BLaER1 (cell line): Measurements from ENCODE around the gene PPP1R12A.
"Not testable (repeated sequence)": the region's sequence is repeated elsewhere in the genome, so short reads cannot be mapped to it uniquely, and the experiment has no call there.

Experiments used
- H3K27ac ChIP-seq: shearing (Covaris generic); formaldehyde crosslinking; 2 replicates; pipeline ENCODE4 v1.8.1; 2022
- H3K27me3 ChIP-seq: shearing (Covaris generic); formaldehyde crosslinking; 2 replicates; pipeline ENCODE4 v1.8.1; 2022
- H3K36me3 ChIP-seq: shearing (Covaris generic); formaldehyde crosslinking; 2 replicates; pipeline ENCODE4 v1.8.1; 2022
- H3K4me1 ChIP-seq: shearing (Covaris generic); formaldehyde crosslinking; 2 replicates; pipeline ENCODE4 v1.8.1; 2022
- H3K4me2 ChIP-seq: shearing (Covaris generic); formaldehyde crosslinking; 2 replicates; pipeline ENCODE4 v1.8.1; 2022
- H3K4me3 ChIP-seq: shearing (Covaris generic); formaldehyde crosslinking; 2 replicates; pipeline ENCODE4 v1.8.1; 2022
- H3K9ac ChIP-seq: shearing (Covaris generic); formaldehyde crosslinking; 2 replicates; pipeline ENCODE4 v1.8.1; 2022
- H3K9me3 ChIP-seq: shearing (Covaris generic); formaldehyde crosslinking; 2 replicates; pipeline ENCODE4 v1.8.1; 2022
- H4K20me1 ChIP-seq: shearing (Covaris generic); formaldehyde crosslinking; 2 replicates; pipeline ENCODE4 v1.8.1; 2022
- Cebpa-rat ChIP-seq: shearing (Covaris generic); IDR thresholded peaks from 2 replicates; pipeline ENCODE4 v1.8.1; 2022

Gene PPP1R12A

DNA sequence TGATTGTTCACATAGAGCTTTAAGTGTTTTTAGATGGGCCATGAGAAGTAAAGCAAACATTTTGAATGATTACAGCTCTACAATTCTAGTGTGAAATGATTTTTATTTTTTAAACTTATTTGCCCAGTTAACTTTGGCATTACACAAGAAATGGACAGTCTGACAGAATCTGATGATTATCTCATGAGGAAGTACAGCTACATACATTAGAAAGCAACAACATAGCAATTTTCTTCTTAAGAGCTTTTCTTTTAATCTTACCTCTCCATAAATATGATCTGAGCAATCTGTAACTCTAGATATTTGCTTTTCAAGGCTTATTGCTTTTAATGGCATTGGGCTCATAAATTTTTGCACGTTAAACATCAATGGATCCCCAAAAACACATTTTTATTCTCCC is 26.5 kb upstream of the PPP1R12A start:
- H3K27me3 ChIP-seq: no peaks in the 10 kb centered on the region
- peak overlapping the region; percentile 91 for H3K27ac ChIP-seq
- peak overlapping the region; percentile 36; the same call in 1 of the 2 replicates for H3K4me2 ChIP-seq
- no peaks in the 10 kb centered on the region for H3K36me3 ChIP-seq
- no peak for TF ChIP-seq Cebpa-rat
- H3K4me1 ChIP-seq: peaks cover 49% of the 10 kb centered on the region
- H4K20me1 ChIP-seq: no peaks in the 10 kb centered on the region
- H3K9ac ChIP-seq: no peak overlapping the region
- H3K4me3 ChIP-seq: no peak overlapping the region
- peaks cover 23% of the 10 kb centered on the region for H3K9me3 ChIP-seq

DNA sequence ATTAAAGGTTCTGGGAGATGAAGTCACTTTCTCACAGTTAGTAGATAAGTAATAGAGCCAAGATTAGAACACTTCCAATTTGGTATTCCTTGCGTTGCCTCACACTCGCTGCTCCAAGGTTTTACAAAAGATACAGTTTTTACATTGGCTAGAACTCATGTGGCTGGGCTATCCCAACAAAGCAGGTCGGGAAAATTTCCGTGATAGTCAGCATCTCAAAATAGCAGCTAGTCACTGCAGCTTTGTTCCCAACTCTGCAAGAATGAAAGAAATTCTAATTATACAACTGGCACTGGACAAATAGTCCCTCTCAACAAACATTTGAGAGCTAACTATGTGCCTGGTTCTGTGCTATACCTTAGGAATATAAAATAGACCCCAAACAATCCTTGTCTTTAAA is 24.6 kb upstream of the PPP1R12A start:
- Histone ChIP-seq H3K4me1 (peaks cover 40% of the 10 kb centered on the region), H3K27ac (peak overlapping the region; percentile 91), H3K36me3 (peaks cover 7% of the 10 kb centered on the region; the same call in 1 of the 2 replicates), H3K9me3 (peaks cover 40% of the 10 kb centered on the region), H3K4me3 (no peak overlapping the region), H4K20me1 (no peaks in the 10 kb centered on the region), H3K9ac (no peak overlapping the region), H3K4me2 (peak overlapping the region; percentile 87), H3K27me3 (no peaks in the 10 kb centered on the region)
- no peak for TF ChIP-seq Cebpa-rat

DNA sequence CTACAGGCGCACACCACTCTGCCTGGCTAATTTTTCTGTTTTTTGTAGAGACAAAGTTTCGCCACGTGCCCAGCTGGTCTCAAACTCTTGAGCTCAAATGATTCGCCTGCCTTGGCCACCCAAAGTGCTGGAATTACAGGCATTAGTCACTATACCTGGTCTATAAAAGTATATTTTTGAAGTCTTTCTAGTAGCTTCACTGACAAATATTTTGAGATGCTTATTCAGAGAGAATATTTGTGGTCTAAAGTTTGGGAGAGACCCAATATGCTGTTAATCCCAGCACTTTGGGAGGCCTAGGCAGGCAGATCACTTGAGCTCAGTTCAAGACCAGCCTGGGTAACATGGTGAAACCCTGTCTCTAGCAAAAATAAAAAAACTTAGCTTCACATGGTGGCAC is 22.0 kb upstream of the PPP1R12A start:
- H3K27ac ChIP-seq: no peak overlapping the region
- no peaks in the 10 kb centered on the region for H4K20me1 ChIP-seq
- peaks cover 7% of the 10 kb centered on the region; the same call in 1 of the 2 replicates for H3K36me3 ChIP-seq
- no peak overlapping the region for H3K9ac ChIP-seq
- H3K4me2 ChIP-seq: no peak overlapping the region
- H3K4me3 ChIP-seq: no peak overlapping the region
- no peak for TF ChIP-seq Cebpa-rat
- H3K9me3 ChIP-seq: peaks cover 47% of the 10 kb centered on the region
- peaks cover 37% of the 10 kb centered on the region for H3K4me1 ChIP-seq
- H3K27me3 ChIP-seq: no peaks in the 10 kb centered on the region

DNA sequence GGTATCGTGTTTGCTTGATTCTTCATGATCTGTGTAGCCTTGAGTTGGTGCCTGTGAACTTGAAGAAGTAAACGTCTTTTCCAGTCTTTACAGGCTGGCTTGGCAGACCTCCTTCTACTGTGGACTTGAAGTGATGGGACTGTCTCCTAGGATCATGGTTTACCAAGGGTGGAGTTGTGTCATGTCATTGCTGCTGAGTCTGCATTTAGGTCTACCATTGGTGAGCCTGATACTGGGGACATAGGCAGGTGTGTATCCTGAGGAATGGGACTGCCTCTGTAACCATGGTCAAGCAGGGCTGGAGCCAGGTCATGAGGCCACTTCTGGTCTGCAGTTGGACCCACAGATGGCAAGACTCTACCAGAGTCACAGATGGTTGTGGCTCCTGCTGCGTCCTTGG is 20.7 kb upstream of the PPP1R12A start:
- Histone ChIP-seq H3K27me3 (no peaks in the 10 kb centered on the region), H3K36me3 (peaks cover 7% of the 10 kb centered on the region; the same call in 1 of the 2 replicates), H3K9ac (no peak overlapping the region), H3K4me2 (no peak overlapping the region), H3K27ac (no peak overlapping the region), H3K4me1 (peaks cover 24% of the 10 kb centered on the region), H3K9me3 (peaks cover 42% of the 10 kb centered on the region), H3K4me3 (no peak overlapping the region), H4K20me1 (no peaks in the 10 kb centered on the region)
- TF ChIP-seq Cebpa-rat: no peak

DNA sequence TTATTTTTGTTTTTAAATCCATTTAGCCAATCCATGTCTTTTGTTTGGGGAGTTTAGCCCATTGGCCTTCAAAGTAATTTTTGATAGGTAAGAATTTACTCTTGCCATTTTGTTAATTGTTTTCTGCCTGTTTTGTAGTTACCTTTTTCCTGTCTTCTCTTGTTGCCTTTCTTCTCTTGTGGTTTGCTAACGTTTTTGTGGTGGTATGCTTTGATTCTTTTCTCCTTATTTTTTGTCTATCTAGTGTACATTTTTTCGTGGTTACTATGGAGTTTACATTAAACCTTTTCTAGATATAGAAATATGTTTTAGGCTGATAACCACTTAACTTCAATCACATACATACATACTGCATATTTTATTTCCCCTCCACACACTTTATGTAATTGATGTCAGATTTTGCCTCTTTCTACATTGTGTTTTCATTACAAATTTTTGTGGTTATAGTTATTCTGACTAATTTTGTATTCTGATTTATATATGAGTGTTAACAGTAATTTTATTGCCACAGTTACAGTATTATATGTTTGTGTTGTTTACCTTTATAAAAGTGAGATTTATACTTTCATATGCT is 19.2 kb upstream of the PPP1R12A start:
- Histone ChIP-seq H4K20me1 (no peaks in the 10 kb centered on the region), H3K4me3 (no peak overlapping the region), H3K4me2 (no peak overlapping the region), H3K27ac (no peak overlapping the region), H3K9me3 (peaks cover 41% of the 10 kb centered on the region), H3K4me1 (peaks cover 9% of the 10 kb centered on the region), H3K9ac (no peak overlapping the region), H3K27me3 (no peaks in the 10 kb centered on the region), H3K36me3 (peaks cover 7% of the 10 kb centered on the region; the same call in 1 of the 2 replicates)
- no peak for TF ChIP-seq Cebpa-rat

DNA sequence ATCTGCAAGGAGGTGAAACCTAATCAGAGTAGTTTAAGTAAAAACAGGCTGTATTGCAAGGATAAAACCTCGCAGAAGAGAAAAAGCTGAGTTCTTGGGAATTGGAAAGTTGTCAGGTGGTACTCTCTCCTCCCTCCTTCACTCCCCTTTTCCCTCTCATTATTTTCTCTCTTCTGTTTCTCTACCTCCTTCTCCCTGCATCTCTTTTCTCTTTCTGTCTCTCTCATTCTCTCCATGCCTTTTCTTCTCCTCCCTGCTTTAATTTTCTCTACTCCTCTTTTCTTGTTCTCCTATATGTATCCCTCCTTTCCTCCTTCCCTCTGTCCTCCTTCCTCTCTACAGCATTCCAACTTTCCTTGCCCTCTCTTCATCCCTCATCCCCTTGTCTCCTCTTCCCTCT is 14.2 kb upstream of the PPP1R12A start:
- TF ChIP-seq Cebpa-rat: no peak
- no peaks in the 10 kb centered on the region for H3K27me3 ChIP-seq
- H3K27ac ChIP-seq: no peak overlapping the region
- no peak overlapping the region for H3K4me2 ChIP-seq
- no peak overlapping the region for H3K9ac ChIP-seq
- peaks cover 6% of the 10 kb centered on the region; the same call in 1 of the 2 replicates for H3K4me1 ChIP-seq
- H4K20me1 ChIP-seq: no peaks in the 10 kb centered on the region
- no peaks in the 10 kb centered on the region for H3K36me3 ChIP-seq
- H3K9me3 ChIP-seq: peaks cover 6% of the 10 kb centered on the region; the same call in 1 of the 2 replicates
- no peak overlapping the region for H3K4me3 ChIP-seq

DNA sequence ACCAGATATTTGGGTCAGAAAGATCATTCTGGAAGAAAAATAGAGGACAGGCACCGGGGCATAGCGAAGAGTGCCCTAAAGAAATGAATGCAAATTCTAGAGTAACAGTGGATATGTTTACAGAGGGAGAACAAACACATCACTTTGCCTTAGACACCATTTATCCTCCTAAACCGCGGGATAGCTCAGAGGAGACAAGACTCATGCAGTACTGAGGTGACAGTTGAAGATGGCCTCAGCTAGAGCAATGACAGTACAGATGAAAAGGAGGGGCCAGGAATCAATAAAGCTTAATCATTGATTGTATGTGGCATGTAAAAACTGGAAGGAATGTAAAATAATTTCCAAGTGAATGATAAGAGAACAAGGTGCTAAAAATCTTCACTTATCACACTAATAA is 10.5 kb upstream of the PPP1R12A start:
- no peak for TF ChIP-seq Cebpa-rat

DNA sequence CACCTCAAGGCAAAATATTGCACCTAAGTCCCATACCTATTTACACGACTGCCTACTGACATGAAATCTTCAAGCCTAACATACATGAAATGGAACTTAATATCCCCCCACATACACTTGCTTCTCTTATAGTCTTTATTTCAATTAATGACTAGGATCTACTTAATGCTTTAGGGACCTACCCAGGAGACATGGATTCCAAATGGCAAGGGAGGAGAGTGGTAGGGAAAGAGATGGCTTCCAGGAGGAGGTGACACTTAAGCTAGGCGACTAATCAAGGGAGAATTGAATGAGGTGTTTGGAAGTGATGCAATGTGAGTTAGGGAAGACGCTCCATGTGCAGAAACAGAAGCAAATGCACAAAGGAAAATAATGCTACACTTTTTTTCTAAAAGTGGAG is 9.7 kb upstream of the PPP1R12A start:
- Histone ChIP-seq H3K9me3 (no peaks in the 10 kb centered on the region), H3K36me3 (no peaks in the 10 kb centered on the region), H3K27me3 (no peaks in the 10 kb centered on the region), H3K27ac (no peak overlapping the region), H4K20me1 (no peaks in the 10 kb centered on the region), H3K9ac (no peak overlapping the region), H3K4me1 (no peaks in the 10 kb centered on the region), H3K4me2 (no peak overlapping the region), H3K4me3 (no peak overlapping the region)
- no peak for TF ChIP-seq Cebpa-rat

More for the DNA sequence above, 10.5 kb upstream of the PPP1R12A start:
- Histone ChIP-seq H3K4me1 (no peaks in the 10 kb centered on the region), H3K9ac (no peak overlapping the region), H3K4me2 (no peak overlapping the region), H3K9me3 (no peaks in the 10 kb centered on the region), H4K20me1 (no peaks in the 10 kb centered on the region), H3K27me3 (no peaks in the 10 kb centered on the region), H3K4me3 (no peak overlapping the region), H3K36me3 (no peaks in the 10 kb centered on the region), H3K27ac (no peak overlapping the region)

DNA sequence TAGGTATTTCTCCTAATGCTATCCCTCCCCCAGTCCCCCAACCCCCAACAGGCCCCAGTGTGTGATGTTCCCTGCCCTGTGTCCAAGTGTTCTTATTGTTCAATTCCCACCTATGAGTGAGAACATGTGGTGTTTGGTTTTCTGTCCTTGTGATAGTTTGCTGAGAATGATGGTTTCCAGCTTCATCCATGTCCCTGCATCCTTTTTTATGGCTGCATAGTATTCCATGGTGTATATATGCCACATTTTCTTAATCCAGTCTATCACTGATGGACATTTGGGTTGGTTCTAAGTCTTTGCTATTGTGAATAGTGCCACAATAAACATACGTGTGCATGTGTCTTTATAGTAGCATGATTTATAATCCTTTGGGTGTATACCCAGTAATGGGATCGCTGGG is 7.9 kb upstream of the PPP1R12A start:
- H3K4me2 ChIP-seq, H3K4me3 ChIP-seq, H3K9me3 ChIP-seq, H3K27ac ChIP-seq, H3K4me1 ChIP-seq, H3K36me3 ChIP-seq, H3K9ac ChIP-seq, H3K27me3 ChIP-seq, H4K20me1 ChIP-seq: not testable (repeated sequence)

DNA sequence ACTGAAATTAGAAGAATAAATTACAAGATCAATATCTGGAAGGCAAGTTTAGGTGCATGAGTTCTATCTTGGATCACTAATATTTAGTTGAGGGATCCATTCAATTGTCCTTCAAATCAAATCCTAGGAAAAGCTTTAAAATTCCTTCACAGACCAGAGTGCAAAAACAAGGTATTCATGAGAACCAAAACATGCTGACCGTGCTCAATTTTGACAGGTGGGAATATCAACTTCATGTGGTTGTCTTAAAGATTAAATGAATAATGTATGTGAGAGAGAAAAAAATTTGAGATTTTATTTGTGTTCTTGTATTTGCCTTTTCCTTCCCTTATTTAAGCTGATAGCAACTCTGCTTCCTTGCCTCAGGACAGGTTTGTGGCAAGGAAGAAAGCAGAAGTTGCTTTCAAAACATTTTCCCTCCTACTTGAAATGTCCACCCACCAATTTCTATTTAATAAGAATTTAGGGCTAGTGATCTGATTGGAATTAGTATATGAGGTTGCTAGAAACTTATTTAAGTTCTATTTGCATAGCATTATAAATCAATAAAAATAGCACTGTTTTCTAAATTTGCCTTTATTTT is 4.9 kb upstream of the PPP1R12A start:
- H3K36me3 ChIP-seq: no peaks in the 10 kb centered on the region
- no peaks in the 10 kb centered on the region for H4K20me1 ChIP-seq
- no peak for TF ChIP-seq Cebpa-rat
- no peaks in the 10 kb centered on the region for H3K27me3 ChIP-seq
- no peak overlapping the region for H3K27ac ChIP-seq
- H3K9ac ChIP-seq: no peak overlapping the region
- H3K4me1 ChIP-seq: peaks cover 12% of the 10 kb centered on the region
- H3K4me2 ChIP-seq: no peak overlapping the region
- no peak overlapping the region for H3K4me3 ChIP-seq
- H3K9me3 ChIP-seq: no peaks in the 10 kb centered on the region

DNA sequence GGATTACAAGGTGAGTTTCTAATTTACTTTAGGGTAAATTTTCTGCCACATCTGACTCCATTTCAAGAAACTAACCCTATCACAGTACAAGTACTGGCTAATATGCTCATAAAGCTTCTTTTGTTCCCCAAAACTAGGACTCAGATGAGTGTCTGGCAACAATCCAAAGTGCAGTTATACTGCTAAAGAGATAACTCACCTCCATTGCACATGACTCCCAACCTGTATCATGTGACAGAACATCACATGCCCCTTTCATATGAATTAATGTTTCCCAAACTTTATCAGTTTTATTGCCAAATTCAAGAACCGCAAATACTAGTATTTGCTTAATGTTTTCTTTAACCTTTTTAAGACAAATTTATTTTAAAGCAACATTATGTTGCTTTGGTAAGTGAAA is 3.9 kb upstream of the PPP1R12A start:
- Histone ChIP-seq H3K4me3 (no peak overlapping the region), H3K27me3 (no peaks in the 10 kb centered on the region), H3K36me3 (no peaks in the 10 kb centered on the region), H3K9me3 (no peaks in the 10 kb centered on the region), H3K4me2 (no peak overlapping the region), H4K20me1 (peaks cover 5% of the 10 kb centered on the region), H3K27ac (no peak overlapping the region), H3K4me1 (peaks cover 12% of the 10 kb centered on the region), H3K9ac (no peak overlapping the region)
- no peak for TF ChIP-seq Cebpa-rat
